GM23248 (cell line): ENCODE results near the gene PEX11B. TPM values are rescaled to one million over a fixed set of nuclear protein-coding genes. Genes with fewer than 3 reads are reported as not detected.

Source experiments
- DNase-seq: peaks from one replicate; pipeline ENCODE4 v3.0.0-alpha.2; 2015
- H2AFZ ChIP-seq: fragments of 200-600 bp; sonication (generic); 2 replicates; pipeline ENCODE4 v1.6.1; 2016; ENCODE audit warnings: antibody characterized with exemption
- H3F3A ChIP-seq: fragments of 200-600 bp; sonication (generic); 2 replicates; pipeline ENCODE4 v1.6.1; 2016; ENCODE audit warnings: mild to moderate bottlenecking, antibody characterized with exemption, mixed run types; ENCODE audit not compliant: insufficient read depth
- H3K27ac ChIP-seq: fragments of 200-600 bp; sonication (generic); 2 replicates; pipeline ENCODE4 v1.5.1; 2016; ENCODE audit warnings: mild to moderate bottlenecking
- H3K27me3 ChIP-seq: fragments of 200-600 bp; sonication (generic); replicated peaks from 2 replicates; pipeline ENCODE4 v1.6.1; 2016; ENCODE audit warnings: mild to moderate bottlenecking; ENCODE audit not compliant: insufficient read depth
- H3K36me3 ChIP-seq: fragments of 200-600 bp; sonication (generic); 2 replicates; pipeline ENCODE4 v1.6.1; 2016; ENCODE audit warnings: low read depth, mild to moderate bottlenecking
- H3K4me1 ChIP-seq: fragments of 200-600 bp; sonication (generic); 2 replicates; pipeline ENCODE4 v1.6.1; 2016; ENCODE audit warnings: mild to moderate bottlenecking; ENCODE audit not compliant: insufficient read depth
- H3K4me2 ChIP-seq: fragments of 200-600 bp; sonication (generic); one replicate; pipeline ENCODE4 v1.6.1; 2016; ENCODE audit warnings: mild to moderate bottlenecking; ENCODE audit not compliant: unreplicated experiment
- H3K4me3 ChIP-seq: fragments of 200-600 bp; sonication (generic); 2 replicates; pipeline ENCODE4 v1.5.1; 2016; ENCODE audit warnings: mild to moderate bottlenecking
- H3K79me2 ChIP-seq: fragments of 200-600 bp; sonication (generic); 2 replicates; pipeline ENCODE4 v1.6.1; 2016; ENCODE audit warnings: mild to moderate bottlenecking; ENCODE audit not compliant: insufficient read depth
- H3K9ac ChIP-seq: fragments of 200-600 bp; sonication (generic); 2 replicates; pipeline ENCODE4 v1.6.1; 2016; ENCODE audit warnings: mild to moderate bottlenecking
- H3K9me2 ChIP-seq: fragments of 200-600 bp; sonication (generic); 2 replicates; pipeline ENCODE4 v1.6.1; 2016; ENCODE audit warnings: mixed run types, mild to moderate bottlenecking, moderate library complexity; ENCODE audit not compliant: insufficient read depth
- H3K9me3 ChIP-seq: fragments of 200-600 bp; sonication (generic); one replicate; pipeline ENCODE4 v1.6.1; 2017; ENCODE audit warnings: low read depth
- H4K20me1 ChIP-seq: fragments of 200-600 bp; sonication (generic); 2 replicates; pipeline ENCODE4 v1.6.0; 2016; ENCODE audit not compliant: insufficient read depth
- EZH2 ChIP-seq: fragments of 200-600 bp; sonication (generic); IDR thresholded peaks from 2 replicates; pipeline ENCODE4 v1.6.1; 2018; ENCODE audit warnings: antibody characterized with exemption, mild to moderate bottlenecking; ENCODE audit not compliant: insufficient read depth, poor library complexity, severe bottlenecking
- EZH2phosphoT487 ChIP-seq: fragments of 200-600 bp; sonication (generic); IDR thresholded peaks from 2 replicates; pipeline ENCODE4 v1.6.1; 2018; ENCODE audit warnings: antibody characterized with exemption, moderate library complexity, mild to moderate bottlenecking, low read depth; ENCODE audit not compliant: insufficient read depth
- WGBS, 2 experiments: methylation state at CpG; one replicate each; pipeline ENCODE4 v1.1.6; 2015 to 2017; ENCODE audit warnings: low lambda C conversion rate in 2 of 2, low coverage in 1 of 2; ENCODE audit errors: missing lambda C conversion rate in 2 of 2; 5-methylcytosine and 5-hydroxymethylcytosine counted together
- in situ Hi-C: fragments of 300-500 bp; cut with MboI; formaldehyde crosslinking; loops from 2 replicates; pipeline ENCODE4 v1.15.0; 2020
- polyA plus RNA-seq: library from polyadenylated mRNA; unstranded; fragments of >200 nt; fragmentation: Nextera tagmentation; extraction: Ambion mirVana; gene quantifications from 2 replicates; pipeline ENCODE4 v1.2.1, GENCODE V29; 2016
- total RNA-seq: library from RNA; depleted of rRNA; stranded (reverse); fragments of >200 nt; shearing (Covaris generic); gene quantifications from 2 replicates; pipeline ENCODE4 v1.2.3, GENCODE V29; 2014

The PEX11B gene
- total and polyA plus RNA-seq, 2 experiments from 2014 or later = 32.2 to 37.1 TPM

- Histone ChIP-seq H3K9me2 (no peaks in the 10 kb centered on the region), H3K27me3 (no peaks in the 10 kb centered on the region), H2AFZ (peak overlapping the region; percentile 91), H3K36me3 (peaks cover 9% of the 10 kb centered on the region; the same call in 1 of the 2 replicates), H3K9me3 (no peaks in the 10 kb centered on the region), H3K4me2 (peak overlapping the region; percentile 98), H3F3A (peaks cover 27% of the 10 kb centered on the region), H3K4me1 (peaks cover 16% of the 10 kb centered on the region), H3K27ac (peak overlapping the region; percentile 70), H3K79me2 (peaks cover 31% of the 10 kb centered on the region), H4K20me1 (no peaks in the 10 kb centered on the region), H3K4me3 (peak overlapping the region; percentile 74), H3K9ac (peak overlapping the region; percentile 91)
- in situ Hi-C loops = no loop called here
- no peak for TF ChIP-seq EZH2phosphoT487
- no peak for TF ChIP-seq EZH2
- WGBS, 2 experiments = 4 to 5% methylated on average over 33 of the region's 33 CpGs
- DNase-seq = peak; percentile 74
Measured at GRCh38 chr1:145918992-145919939, 749 bp upstream of the PEX11B start.

- Histone ChIP-seq H3K27ac (0 out of 2 replicates have a peak overlapping the region, but pooled peaks have one; percentile 70), H3K36me3 (peaks cover 9% of the 10 kb centered on the region; the same call in 1 of the 2 replicates)
- in situ Hi-C loops = no loop called here
Measured at GRCh38 chr1:145917595-145917994, 922 bp downstream of the PEX11B start.

GRCh38 chr1:145916745-145917144 is 1.8 kb downstream of the PEX11B start:
- Histone ChIP-seq H3K4me3 (0 out of 2 replicates have a peak overlapping the region, but pooled peaks have one; percentile 74), H3K9me3 (no peaks in the 10 kb centered on the region), H3K36me3 (peaks cover 9% of the 10 kb centered on the region; the same call in 1 of the 2 replicates), H3K9ac (no peak overlapping the region), H3K27ac (no peak overlapping the region), H3K27me3 (no peaks in the 10 kb centered on the region), H4K20me1 (no peaks in the 10 kb centered on the region), H3F3A (peaks cover 18% of the 10 kb centered on the region), H3K79me2 (peaks cover 29% of the 10 kb centered on the region), H3K9me2 (no peaks in the 10 kb centered on the region), H3K4me2 (no peak overlapping the region), H3K4me1 (peaks cover 16% of the 10 kb centered on the region), H2AFZ (no peak overlapping the region)
- in situ Hi-C loops = no loop called here
- DNase-seq = peak; percentile 39
- WGBS, 2 experiments = 53 to 60% methylated on average over 5 of the region's 5 CpGs
- no peak for TF ChIP-seq EZH2phosphoT487
- TF ChIP-seq EZH2 = no peak

More at GRCh38 chr1:145917595-145917994, 922 bp downstream of the PEX11B start:
- H3K4me1 ChIP-seq = peaks cover 16% of the 10 kb centered on the region
- peak overlapping the region; percentile 91 for H3K9ac ChIP-seq
- peak overlapping the region; percentile 74 for H3K4me3 ChIP-seq
- H3F3A ChIP-seq = peaks cover 24% of the 10 kb centered on the region
- H3K9me3 ChIP-seq = no peaks in the 10 kb centered on the region
- H2AFZ ChIP-seq = peak overlapping the region; percentile 91
- peak; percentile 18 for DNase-seq
- peak overlapping the region; percentile 98 for H3K4me2 ChIP-seq
- no peak for TF ChIP-seq EZH2
- 59 to 64% methylated on average over 5 of the region's 5 CpGs for WGBS, 2 experiments
- no peaks in the 10 kb centered on the region for H3K9me2 ChIP-seq
- no peaks in the 10 kb centered on the region for H4K20me1 ChIP-seq
- H3K79me2 ChIP-seq = peaks cover 31% of the 10 kb centered on the region
- H3K27me3 ChIP-seq = no peaks in the 10 kb centered on the region

GRCh38 chr1:145912128-145912641 is 6.3 kb downstream of the PEX11B start:
- no peaks in the 10 kb centered on the region for H4K20me1 ChIP-seq
- H3K36me3 ChIP-seq = peaks cover 14% of the 10 kb centered on the region; the same call in 1 of the 2 replicates
- H3K9me3 ChIP-seq = no peaks in the 10 kb centered on the region
- no peak for DNase-seq
- H3K27me3 ChIP-seq = no peaks in the 10 kb centered on the region
- H3K79me2 ChIP-seq = peaks cover 12% of the 10 kb centered on the region
- H3K4me1 ChIP-seq = peaks cover 19% of the 10 kb centered on the region
- H3F3A ChIP-seq = 0 out of 2 replicates have a peak, but pooled peaks cover 4% of the 10 kb centered on the region
- H3K27ac ChIP-seq = no peak overlapping the region
- H3K4me2 ChIP-seq = no peak overlapping the region
- TF ChIP-seq EZH2phosphoT487 (no peak), EZH2 (no peak)
- in situ Hi-C loops = no loop called here
- no peak overlapping the region for H3K4me3 ChIP-seq
- H3K9me2 ChIP-seq = no peaks in the 10 kb centered on the region
- H3K9ac ChIP-seq = no peak overlapping the region
- WGBS, 2 experiments = 77 to 78% methylated on average over 11 of the region's 11 CpGs
- H2AFZ ChIP-seq = no peak overlapping the region
